ENCODE results near the gene SRD5A1. TPM values are rescaled to one million over a fixed set of nuclear protein-coding genes. Genes with fewer than 3 reads are reported as not detected.

The SRD5A1 gene
- total and polyA plus RNA-seq, 2 of the 8 experiments (the other 6 are each of a cell fraction or from before 2014, with no cell fraction given), result 34.7 to 42.4 TPM

DNA sequence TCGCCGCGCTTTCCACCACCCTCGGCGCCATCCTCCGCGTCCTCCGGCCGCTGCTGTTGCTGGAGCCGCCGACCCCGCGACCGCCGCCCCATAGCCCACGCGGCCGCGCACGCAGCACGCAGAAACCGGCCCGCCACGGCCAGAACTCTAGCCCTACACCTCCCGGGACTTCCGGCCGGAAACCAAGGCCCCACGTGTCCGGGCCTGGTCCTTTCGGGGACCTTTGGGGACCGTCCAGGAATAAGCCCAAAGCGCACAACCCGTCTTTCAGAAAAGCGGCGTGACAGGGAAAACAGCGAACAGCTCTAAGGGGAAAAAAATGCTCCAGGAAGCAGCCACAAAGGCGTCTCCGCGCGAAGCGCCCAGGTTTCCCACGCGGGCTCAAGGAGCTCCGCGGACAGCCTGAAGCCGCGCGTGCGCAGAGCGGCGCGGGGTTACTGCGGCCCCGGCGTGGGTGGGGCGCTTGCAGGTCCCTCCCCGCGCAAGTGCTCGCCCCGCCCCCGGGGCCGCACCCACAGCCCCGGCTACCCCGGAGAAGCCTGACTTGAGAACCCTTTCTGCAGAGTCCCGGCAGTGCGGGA, at the start of gene SRD5A1, which contains the start of gene NSUN2 (continued):
- TF ChIP-seq, protein P1, sequence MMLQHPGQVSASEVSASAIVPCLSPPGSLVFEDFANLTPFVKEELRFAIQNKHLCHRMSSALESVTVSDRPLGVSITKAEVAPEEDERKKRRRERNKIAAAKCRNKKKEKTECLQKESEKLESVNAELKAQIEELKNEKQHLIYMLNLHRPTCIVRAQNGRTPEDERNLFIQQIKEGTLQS (IDR thresholded peaks at IDR 0.05; ENCODE audit: insufficient read depth, low read depth, low read length), result 0 out of 2 replicates have a peak, but pooled peaks have one; percentile 20
- TF ChIP-seq, protein P2, sequence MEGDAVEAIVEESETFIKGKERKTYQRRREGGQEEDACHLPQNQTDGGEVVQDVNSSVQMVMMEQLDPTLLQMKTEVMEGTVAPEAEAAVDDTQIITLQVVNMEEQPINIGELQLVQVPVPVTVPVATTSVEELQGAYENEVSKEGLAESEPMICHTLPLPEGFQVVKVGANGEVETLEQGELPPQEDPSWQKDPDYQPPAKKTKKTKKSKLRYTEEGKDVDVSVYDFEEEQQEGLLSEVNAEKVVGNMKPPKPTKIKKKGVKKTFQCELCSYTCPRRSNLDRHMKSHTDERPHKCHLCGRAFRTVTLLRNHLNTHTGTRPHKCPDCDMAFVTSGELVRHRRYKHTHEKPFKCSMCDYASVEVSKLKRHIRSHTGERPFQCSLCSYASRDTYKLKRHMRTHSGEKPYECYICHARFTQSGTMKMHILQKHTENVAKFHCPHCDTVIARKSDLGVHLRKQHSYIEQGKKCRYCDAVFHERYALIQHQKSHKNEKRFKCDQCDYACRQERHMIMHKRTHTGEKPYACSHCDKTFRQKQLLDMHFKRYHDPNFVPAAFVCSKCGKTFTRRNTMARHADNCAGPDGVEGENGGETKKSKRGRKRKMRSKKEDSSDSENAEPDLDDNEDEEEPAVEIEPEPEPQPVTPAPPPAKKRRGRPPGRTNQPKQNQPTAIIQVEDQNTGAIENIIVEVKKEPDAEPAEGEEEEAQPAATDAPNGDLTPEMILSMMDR (IDR thresholded peaks at IDR 0.05; ENCODE audit: control extremely low read depth in 1 of 3, insufficient read depth in 1 of 3, low read depth in 1 of 3, low read length in 3 of 3), result no peak
- TF ChIP-seq PHF8 (conservative IDR thresholded peaks at IDR 0.05; ENCODE audit: low read depth, low read length), result peak; percentile 90
- no peak for TF ChIP-seq SP1 (IDR thresholded peaks at IDR 0.05; ENCODE audit: low read depth, low read length)
- no peak for TF ChIP-seq SIX5 (IDR thresholded peaks at IDR 0.05; ENCODE audit: low read depth, low read length)
- no peak for TF ChIP-seq SRF (IDR thresholded peaks at IDR 0.05; ENCODE audit: low read depth, low read length)
- no peak for TF ChIP-seq KDM4A (IDR thresholded peaks at IDR 0.05; ENCODE audit: low read depth, low read length, severe bottlenecking)
- TF ChIP-seq TBP (IDR thresholded peaks at IDR 0.05; ENCODE audit: low read depth, low read length), result peak; percentile 65
- TF ChIP-seq MAFK (IDR thresholded peaks at IDR 0.05; ENCODE audit: low read depth, low read length), result no peak
- no peak for TF ChIP-seq CTBP2 (IDR thresholded peaks at IDR 0.05; ENCODE audit: borderline replicate concordance, insufficient read depth, insufficient read length, low read length)
- no peak for TF ChIP-seq SIRT6 (IDR thresholded peaks at IDR 0.05; ENCODE audit: low read length)
- no peak for TF ChIP-seq TEAD4 (IDR thresholded peaks at IDR 0.05; ENCODE audit: low read depth, low read length)
- TF ChIP-seq TCF12 (IDR thresholded peaks at IDR 0.05; ENCODE audit: low read depth, low read length), result no peak
- no peak for TF ChIP-seq CBX8 (IDR thresholded peaks at IDR 0.05; ENCODE audit: borderline replicate concordance, low read depth, low read length)
- no peak for TF ChIP-seq SAP30 (IDR thresholded peaks at IDR 0.05; ENCODE audit: insufficient read depth, insufficient replicate concordance, low read length)
- no peak for TF ChIP-seq JUND (IDR thresholded peaks at IDR 0.05; ENCODE audit: low read length)
- no peak for TF ChIP-seq GTF2F1 (IDR thresholded peaks at IDR 0.05; ENCODE audit: borderline replicate concordance, low read depth, low read length)
- TF ChIP-seq TAF1 (IDR thresholded peaks at IDR 0.05; ENCODE audit: low read depth, low read length), result peak; percentile 85; the same call in 1 of the 2 replicates
- no peak for TF ChIP-seq EP300 (IDR thresholded peaks at IDR 0.05; ENCODE audit: borderline replicate concordance in 1 of 2, low read depth in 2 of 2, low read length in 2 of 2)
- no peak for TF ChIP-seq CHD1 (IDR thresholded peaks at IDR 0.05; ENCODE audit: low read depth, low read length)
- no peak for TF ChIP-seq RBBP5 (IDR thresholded peaks at IDR 0.05; ENCODE audit: borderline replicate concordance, low read depth, low read length)
- peak; percentile 69; the same call in 1 of the 2 replicates for TF ChIP-seq POLR2AphosphoS5 (IDR thresholded peaks at IDR 0.05; ENCODE audit: low read depth, low read length)
- peak; percentile 50 to 63; a peak in 2 of 3 replicates for TF ChIP-seq POLR2A (IDR thresholded peaks at IDR 0.05; ENCODE audit: control extremely low read depth in 1 of 2, low read depth in 2 of 2, low read length in 2 of 2)

All from H1 (cell line).